Osteoblast (primary cell): ENCODE data around the gene IGFL1. TPM values are rescaled to one million over a fixed set of nuclear protein-coding genes. Genes with fewer than 3 reads are reported as not detected.
"Not testable (repeated sequence)": the region's sequence is repeated elsewhere in the genome, so short reads cannot be mapped to it uniquely, and the experiment has no call there.

Experiments used
- DNase-seq: peaks from one replicate; pipeline ENCODE4 v3.0.0; 2011; ENCODE audit warnings: low spot score, mixed read lengths; ENCODE audit not compliant: insufficient read length; ENCODE audit errors: missing footprints
- H2AFZ ChIP-seq: 2 replicates; pipeline ENCODE4 v1.6.0; 2011; ENCODE audit warnings: mild to moderate bottlenecking, low read length
- H3K27ac ChIP-seq: 2 replicates; pipeline ENCODE4 v1.5.1; 2011; ENCODE audit warnings: mild to moderate bottlenecking, low read depth, low read length, moderate library complexity
- H3K27me3 ChIP-seq: 2 replicates; pipeline ENCODE4 v1.6.0; 2012; ENCODE audit warnings: mild to moderate bottlenecking, control low read depth, inconsistent platforms, low read length, moderate library complexity; ENCODE audit not compliant: insufficient read depth
- H3K36me3 ChIP-seq: 2 replicates; pipeline ENCODE4 v1.5.1; 2011; ENCODE audit warnings: mild to moderate bottlenecking, low read length, control low read depth, moderate library complexity; ENCODE audit not compliant: insufficient read depth
- H3K4me1 ChIP-seq: 2 replicates; pipeline ENCODE4 v1.5.1; 2011; ENCODE audit warnings: mild to moderate bottlenecking, low read length, control low read depth, moderate library complexity; ENCODE audit not compliant: insufficient read depth
- H3K4me2 ChIP-seq: 2 replicates; pipeline ENCODE4 v1.6.0; 2011; ENCODE audit warnings: mild to moderate bottlenecking, low read length; ENCODE audit not compliant: insufficient read depth
- H3K4me3 ChIP-seq: fragments of 200-600 bp; sonication (generic); 3 replicates; pipeline ENCODE4 v1.5.1; 2012; ENCODE audit warnings: mild to moderate bottlenecking, low read length, inconsistent platforms; ENCODE audit not compliant: insufficient read depth
- H3K79me2 ChIP-seq: 2 replicates; pipeline ENCODE4 v1.6.0; 2012; ENCODE audit warnings: mild to moderate bottlenecking, low read length, control low read depth, inconsistent platforms; ENCODE audit not compliant: insufficient read depth
- H3K9me3 ChIP-seq: 2 replicates; pipeline ENCODE4 v1.5.1; 2011; ENCODE audit warnings: low read depth, low read length, control low read depth
- H4K20me1 ChIP-seq: 2 replicates; pipeline ENCODE4 v1.6.0; 2012; ENCODE audit warnings: mild to moderate bottlenecking, low read length, control low read depth; ENCODE audit not compliant: insufficient read depth
- total RNA-seq: library from RNA; depleted of rRNA; stranded (reverse); fragments of >200 nt; gene quantifications from 2 replicates; pipeline ENCODE4 v1.2.3, GENCODE V29; 2012
- TF ChIP-seq, protein P1 (sequence below): IDR thresholded peaks from 2 replicates; pipeline ENCODE4 v1.5.1; 2011; ENCODE audit warnings: mild to moderate bottlenecking, low read depth, low read length, moderate library complexity; ENCODE audit errors: extremely low read depth

IGFL1 gene
- total RNA-seq, 1 donor: not detected

DNA sequence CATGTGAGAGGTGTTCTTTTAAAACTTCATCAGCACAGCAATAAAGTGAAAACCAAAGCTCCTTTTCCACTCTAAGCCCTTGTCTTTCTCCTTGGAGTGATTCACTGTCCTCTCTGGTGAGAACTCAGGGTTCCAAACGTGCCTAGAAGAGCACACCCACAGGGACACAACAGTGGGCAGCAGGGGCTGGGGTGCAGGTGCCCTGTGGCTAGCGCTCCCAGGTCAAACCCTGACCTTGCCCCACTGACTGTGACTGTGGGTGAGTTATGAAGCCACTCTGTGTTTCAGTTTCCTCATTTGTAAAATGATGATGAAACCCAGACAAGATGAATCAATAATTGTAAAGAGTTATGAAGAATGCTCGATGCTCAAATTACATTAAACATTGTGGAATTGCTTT, 37.6 kb upstream of the IGFL1 start:
- H2AFZ ChIP-seq: no peak overlapping the region
- DNase-seq: no peak
- peaks cover 13% of the 10 kb centered on the region for H3K4me1 ChIP-seq
- no peak overlapping the region for H3K4me3 ChIP-seq
- H4K20me1 ChIP-seq: no peaks in the 10 kb centered on the region
- H3K27me3 ChIP-seq: peaks cover 71% of the 10 kb centered on the region
- H3K9me3 ChIP-seq: no peaks in the 10 kb centered on the region
- H3K4me2 ChIP-seq: no peak overlapping the region
- no peak overlapping the region for H3K27ac ChIP-seq
- H3K79me2 ChIP-seq: no peaks in the 10 kb centered on the region
- TF ChIP-seq, protein P1, sequence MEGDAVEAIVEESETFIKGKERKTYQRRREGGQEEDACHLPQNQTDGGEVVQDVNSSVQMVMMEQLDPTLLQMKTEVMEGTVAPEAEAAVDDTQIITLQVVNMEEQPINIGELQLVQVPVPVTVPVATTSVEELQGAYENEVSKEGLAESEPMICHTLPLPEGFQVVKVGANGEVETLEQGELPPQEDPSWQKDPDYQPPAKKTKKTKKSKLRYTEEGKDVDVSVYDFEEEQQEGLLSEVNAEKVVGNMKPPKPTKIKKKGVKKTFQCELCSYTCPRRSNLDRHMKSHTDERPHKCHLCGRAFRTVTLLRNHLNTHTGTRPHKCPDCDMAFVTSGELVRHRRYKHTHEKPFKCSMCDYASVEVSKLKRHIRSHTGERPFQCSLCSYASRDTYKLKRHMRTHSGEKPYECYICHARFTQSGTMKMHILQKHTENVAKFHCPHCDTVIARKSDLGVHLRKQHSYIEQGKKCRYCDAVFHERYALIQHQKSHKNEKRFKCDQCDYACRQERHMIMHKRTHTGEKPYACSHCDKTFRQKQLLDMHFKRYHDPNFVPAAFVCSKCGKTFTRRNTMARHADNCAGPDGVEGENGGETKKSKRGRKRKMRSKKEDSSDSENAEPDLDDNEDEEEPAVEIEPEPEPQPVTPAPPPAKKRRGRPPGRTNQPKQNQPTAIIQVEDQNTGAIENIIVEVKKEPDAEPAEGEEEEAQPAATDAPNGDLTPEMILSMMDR: no peak
- H3K36me3 ChIP-seq: no peaks in the 10 kb centered on the region

DNA sequence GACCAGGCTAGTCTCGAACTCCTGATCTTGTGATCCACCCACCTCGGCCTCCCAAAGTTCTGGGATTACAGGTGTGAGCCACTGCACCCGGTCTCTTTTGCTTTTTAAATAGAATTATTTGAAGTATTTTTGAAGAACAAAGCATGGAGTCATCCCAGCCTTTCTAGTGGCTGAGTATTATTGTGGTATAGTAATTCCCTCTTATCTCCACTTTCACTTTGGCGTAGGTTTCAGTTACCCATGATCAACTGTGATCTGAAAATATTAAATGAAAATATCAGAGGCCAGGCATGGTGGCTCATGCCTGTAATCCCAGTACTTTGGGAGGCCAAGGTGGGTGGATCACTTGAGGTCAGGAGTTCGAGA, 36.9 kb upstream of the IGFL1 start:
- H3K4me1 ChIP-seq: peaks cover 13% of the 10 kb centered on the region
- H3K27me3 ChIP-seq: peaks cover 75% of the 10 kb centered on the region
- not testable (repeated sequence) for H3K36me3 ChIP-seq, H3K4me3 ChIP-seq, DNase-seq, H3K79me2 ChIP-seq, H2AFZ ChIP-seq, H3K27ac ChIP-seq, H3K9me3 ChIP-seq, H4K20me1 ChIP-seq
- peak overlapping the region; percentile 63 for H3K4me2 ChIP-seq

DNA sequence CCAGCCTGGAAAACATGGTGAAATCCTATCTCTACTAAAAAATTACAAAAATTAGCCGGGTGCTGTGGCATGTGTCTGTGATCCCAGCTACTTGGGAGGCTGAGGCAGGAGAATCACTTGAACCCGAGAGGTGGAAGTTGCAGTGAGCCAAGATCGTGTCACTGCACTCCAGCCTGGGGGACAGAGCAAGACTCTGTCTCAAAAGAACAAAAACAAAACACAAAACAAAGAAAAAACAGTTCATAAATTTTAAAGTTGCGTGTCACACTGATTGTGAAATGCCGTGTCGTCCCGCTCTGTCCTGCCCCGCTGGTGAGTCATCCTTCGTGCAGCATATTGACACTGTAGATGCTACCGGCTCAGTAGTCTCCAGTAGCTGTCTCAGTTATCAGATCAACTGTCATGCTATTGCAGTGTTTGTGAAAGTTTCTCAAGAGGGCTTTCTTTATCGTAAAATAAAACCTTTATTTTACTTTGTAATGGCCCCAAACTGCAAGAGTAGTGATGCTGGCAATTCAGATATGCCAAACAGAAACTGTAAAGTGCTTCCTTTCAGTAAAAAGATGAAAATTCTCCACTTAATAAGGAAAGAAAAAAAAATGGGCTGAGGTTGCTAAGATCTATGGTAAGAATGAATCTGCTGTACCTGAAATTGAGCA, 36.4 kb upstream of the IGFL1 start:
- Histone ChIP-seq H3K4me3 (no peak overlapping the region), H3K27ac (no peak overlapping the region), H3K79me2 (no peaks in the 10 kb centered on the region), H4K20me1 (no peaks in the 10 kb centered on the region), H3K4me2 (peak overlapping the region; percentile 63), H3K9me3 (no peaks in the 10 kb centered on the region), H3K4me1 (peaks cover 13% of the 10 kb centered on the region), H3K27me3 (peaks cover 69% of the 10 kb centered on the region), H3K36me3 (no peaks in the 10 kb centered on the region), H2AFZ (no peak overlapping the region)
- TF ChIP-seq, protein P1: no peak
- peak; percentile 83 for DNase-seq

DNA sequence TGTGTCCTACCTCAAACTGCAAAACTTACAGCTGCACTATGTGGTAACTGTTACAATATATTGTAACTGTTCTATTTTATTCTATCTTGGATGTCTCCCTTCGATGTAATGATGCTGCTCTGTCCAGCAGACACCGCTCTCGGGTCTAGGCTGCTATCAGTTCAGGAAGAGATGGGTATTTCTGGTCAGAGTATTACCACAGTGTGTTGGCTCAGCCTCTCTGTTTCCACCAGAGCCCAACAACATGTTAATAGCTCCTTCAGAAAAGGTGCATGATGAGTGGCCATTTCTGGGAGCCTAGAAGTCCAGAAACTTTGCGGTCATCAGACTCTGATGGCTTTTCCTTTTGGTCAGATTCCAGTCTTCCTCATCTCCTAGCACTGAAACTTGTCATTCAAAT, 35.9 kb upstream of the IGFL1 start:
- no peak overlapping the region for H3K27ac ChIP-seq
- H3K27me3 ChIP-seq: peaks cover 65% of the 10 kb centered on the region
- TF ChIP-seq, protein P1: no peak

More for the DNA sequence above, 35.9 kb upstream of the IGFL1 start:
- Histone ChIP-seq H2AFZ (no peak overlapping the region), H3K79me2 (no peaks in the 10 kb centered on the region), H4K20me1 (no peaks in the 10 kb centered on the region), H3K36me3 (no peaks in the 10 kb centered on the region), H3K9me3 (no peaks in the 10 kb centered on the region), H3K4me2 (peak overlapping the region; percentile 63), H3K4me3 (no peak overlapping the region), H3K4me1 (peaks cover 13% of the 10 kb centered on the region)
- no peak for DNase-seq
